ENCODE results near the gene NAPG. TPM values are rescaled to one million over a fixed set of nuclear protein-coding genes. Genes with fewer than 3 reads are reported as not detected.
"Not testable (repeated sequence)": the region's sequence is repeated elsewhere in the genome, so short reads cannot be mapped to it uniquely, and the experiment has no call there.

The NAPG gene
- total RNA-seq, 4 donors from 2014 or later = 27.1 to 34.7 (median 31.0) TPM

- Histone ChIP-seq H3K4me3 (no peak overlapping the region), H3K36me3 (peaks cover 13 to 98% (median 30%) of the 10 kb centered on the region in 3 donors)
- intact Hi-C loops (cut with DNase I) = no loop called here
Measured at GRCh38 chr18:10543277-10543676, 17.4 kb downstream of the NAPG start.

DNA sequence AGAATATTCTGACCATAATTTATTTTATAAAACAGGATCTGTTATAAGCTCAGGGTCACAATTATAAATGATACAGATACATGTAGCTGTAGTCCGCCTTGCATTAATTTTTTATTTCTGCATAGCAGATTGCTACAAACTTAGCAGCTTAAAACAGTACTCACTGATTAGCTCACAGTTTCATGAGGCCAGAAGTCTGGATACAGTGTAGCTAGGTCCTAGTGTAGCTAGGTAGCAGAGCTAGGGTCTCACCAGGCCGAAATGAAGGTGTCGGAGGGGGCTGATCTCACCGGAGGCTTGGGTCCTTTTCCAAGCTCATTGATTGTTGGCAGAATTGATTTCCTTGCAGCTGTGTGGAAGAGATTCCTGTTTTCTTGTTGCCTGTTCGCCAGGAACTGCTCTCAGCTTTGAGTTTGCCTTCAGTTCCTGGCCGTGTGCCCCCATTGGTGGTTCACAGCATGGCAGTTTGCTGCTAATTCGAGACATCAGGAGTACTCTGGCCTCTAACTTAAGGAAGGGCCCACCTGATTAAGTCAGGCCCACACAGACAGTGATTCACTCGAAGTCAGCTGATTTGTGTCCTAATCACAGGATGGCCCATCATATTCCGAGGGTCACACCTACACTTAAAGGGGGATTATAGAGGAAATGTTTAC is 18.4 kb downstream of the NAPG start:
- no peak overlapping the region for H3K4me3 ChIP-seq
- H3K9me3 ChIP-seq = no peaks in the 10 kb centered on the region
- no peak overlapping the region for H3K27ac ChIP-seq
- intact Hi-C loops (cut with DNase I) = no loop called here
- 88 to 94% methylated on average over 8 to 9 of the region's 9 CpGs for WGBS, 2 donors
- no peaks in the 10 kb centered on the region for H3K27me3 ChIP-seq
- no peak for DNase-seq
- H3K4me1 ChIP-seq = no peaks in the 10 kb centered on the region
- TF ChIP-seq, protein P1, sequence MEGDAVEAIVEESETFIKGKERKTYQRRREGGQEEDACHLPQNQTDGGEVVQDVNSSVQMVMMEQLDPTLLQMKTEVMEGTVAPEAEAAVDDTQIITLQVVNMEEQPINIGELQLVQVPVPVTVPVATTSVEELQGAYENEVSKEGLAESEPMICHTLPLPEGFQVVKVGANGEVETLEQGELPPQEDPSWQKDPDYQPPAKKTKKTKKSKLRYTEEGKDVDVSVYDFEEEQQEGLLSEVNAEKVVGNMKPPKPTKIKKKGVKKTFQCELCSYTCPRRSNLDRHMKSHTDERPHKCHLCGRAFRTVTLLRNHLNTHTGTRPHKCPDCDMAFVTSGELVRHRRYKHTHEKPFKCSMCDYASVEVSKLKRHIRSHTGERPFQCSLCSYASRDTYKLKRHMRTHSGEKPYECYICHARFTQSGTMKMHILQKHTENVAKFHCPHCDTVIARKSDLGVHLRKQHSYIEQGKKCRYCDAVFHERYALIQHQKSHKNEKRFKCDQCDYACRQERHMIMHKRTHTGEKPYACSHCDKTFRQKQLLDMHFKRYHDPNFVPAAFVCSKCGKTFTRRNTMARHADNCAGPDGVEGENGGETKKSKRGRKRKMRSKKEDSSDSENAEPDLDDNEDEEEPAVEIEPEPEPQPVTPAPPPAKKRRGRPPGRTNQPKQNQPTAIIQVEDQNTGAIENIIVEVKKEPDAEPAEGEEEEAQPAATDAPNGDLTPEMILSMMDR (IDR thresholded peaks at IDR 0.05) = no peak
- no peak for TF ChIP-seq POLR2A (IDR thresholded peaks at IDR 0.05)
- H3K36me3 ChIP-seq = peaks cover 13 to 99% (median 33%) of the 10 kb centered on the region in 3 donors

More at GRCh38 chr18:10543277-10543676, 17.4 kb downstream of the NAPG start:
- H3K27ac ChIP-seq = no peak overlapping the region
- DNase-seq = no peak
- H3K27me3 ChIP-seq = no peaks in the 10 kb centered on the region
- no peak for TF ChIP-seq POLR2A (IDR thresholded peaks at IDR 0.05)
- TF ChIP-seq, protein P1 (IDR thresholded peaks at IDR 0.05) = no peak
- no peaks in the 10 kb centered on the region for H3K4me1 ChIP-seq
- no peaks in the 10 kb centered on the region for H3K9me3 ChIP-seq

- 78 to 81% methylated on average over 7 of the region's 7 CpGs for WGBS, 2 donors
- H3K27ac ChIP-seq = no peak overlapping the region
- no peak overlapping the region for H3K4me3 ChIP-seq
- no peaks in the 10 kb centered on the region for H3K4me1 ChIP-seq
- H3K9me3 ChIP-seq = no peaks in the 10 kb centered on the region
- H3K27me3 ChIP-seq = no peaks in the 10 kb centered on the region
- TF ChIP-seq, protein P1 (IDR thresholded peaks at IDR 0.05) = no peak
- no peak for TF ChIP-seq POLR2A (IDR thresholded peaks at IDR 0.05)
- intact Hi-C loops (cut with DNase I) = no loop called here
- no peak for DNase-seq
- peaks cover 13 to 99% (median 24%) of the 10 kb centered on the region in 3 donors for H3K36me3 ChIP-seq
Measured at GRCh38 chr18:10546557-10547300, 20.9 kb downstream of the NAPG start.

- H3K36me3 ChIP-seq = peaks cover 0 to 100% (median 45%) of the 10 kb centered on the region in 3 donors
Measured at GRCh38 chr18:10552226-10552625, 26.4 kb downstream of the NAPG start.

DNA sequence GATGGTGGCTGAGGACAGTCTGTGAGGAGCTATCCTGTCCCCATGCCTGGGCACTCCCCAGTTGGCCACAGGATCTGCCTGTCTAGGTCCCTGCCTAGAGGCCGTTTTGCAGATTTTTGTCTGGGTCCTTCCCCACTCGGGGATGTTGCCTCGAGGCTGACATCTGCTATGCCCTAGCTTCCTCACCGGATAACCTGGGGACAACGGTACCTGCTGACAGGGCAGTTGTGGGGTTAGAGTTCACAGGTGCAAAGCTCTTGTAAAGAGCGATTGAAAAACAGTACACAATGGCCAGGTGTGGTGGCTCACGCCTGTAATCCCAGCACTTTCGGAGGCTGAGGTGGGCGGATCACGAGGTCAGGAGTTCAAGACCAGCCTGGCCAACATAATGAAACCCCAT is 30.4 kb downstream of the NAPG start:
- intact Hi-C loops (cut with DNase I); H3K4me3 ChIP-seq; H3K27ac ChIP-seq; DNase-seq; H3K27me3 ChIP-seq; H3K9me3 ChIP-seq: not testable (repeated sequence)
- 82 to 98% methylated on average over 5 to 7 of the region's 10 CpGs for WGBS, 2 donors
- Histone ChIP-seq H3K36me3 (peaks cover 0 to 68% (median 27%) of the 10 kb centered on the region in 3 donors), H3K4me1 (peaks cover 6 to 26% (median 8%) of the 10 kb centered on the region in 3 donors)

More at GRCh38 chr18:10552226-10552625, 26.4 kb downstream of the NAPG start:
- Histone ChIP-seq H3K27me3 (no peaks in the 10 kb centered on the region), H3K4me3 (no peak overlapping the region), H3K9me3 (no peaks in the 10 kb centered on the region), H3K4me1 (no peaks in the 10 kb centered on the region), H3K27ac (no peak overlapping the region)
- DNase-seq = no peak
- WGBS, 2 donors = 89 to 92% methylated on average over 3 of the region's 3 CpGs
- TF ChIP-seq POLR2A (IDR thresholded peaks at IDR 0.05) = no peak
- TF ChIP-seq, protein P1 (IDR thresholded peaks at IDR 0.05) = no peak
- intact Hi-C loops (cut with DNase I) = no loop called here
